Astrocyte (in vitro differentiated cells and primary cell): ENCODE measurements around the gene HPS5.

ENCODE experiments used
- CTCF ChIP-seq: IDR thresholded peaks from 2 replicates; pipeline ENCODE4 v1.5.1; 2011; ENCODE audit warnings: low read depth, mild to moderate bottlenecking, inconsistent platforms, low read length, moderate library complexity; ENCODE audit not compliant: insufficient read depth
- EZH2 ChIP-seq: IDR thresholded peaks from 2 replicates; pipeline ENCODE4 v1.6.1; 2012; ENCODE audit warnings: mild to moderate bottlenecking, low read length, inconsistent platforms; ENCODE audit not compliant: insufficient read depth

- TF ChIP-seq CTCF: no peak
- no peak for TF ChIP-seq EZH2
Measured at GRCh38 chr11:18304745-18305144, 17.2 kb downstream of the HPS5 start.
